Activated T-cell treated with anti-CD3 and anti-CD28 coated beads, Interleukin-2, amount 50 U/mL, for 72 hours (primary cell): ENCODE measurements around the gene TGM5. TPM values are rescaled to one million over a fixed set of nuclear protein-coding genes. Genes with fewer than 3 reads are reported as not detected.
"Not testable (repeated sequence)": the region's sequence is repeated elsewhere in the genome, so short reads cannot be mapped to it uniquely, and the experiment has no call there.

Source experiments
- ATAC-seq, 2 donors: fragments of 150-1000 bp; cut with Tn5 transposase; replicated peaks in 1 of 2; 2 replicates each; pipeline ENCODE4 v1.10.0; 2021; ENCODE audit warnings: moderate library complexity in 2 of 2, mild to moderate bottlenecking in 1 of 2
- DNase-seq, 2 donors: peaks; one replicate each; pipeline ENCODE4 v3.0.0; 2021 to 2022; ENCODE audit warnings: mixed read lengths in 1 of 2
- H3K27ac Mint-ChIP-seq: one replicate; pipeline ENCODE4 v1.8.0; 2022; ENCODE audit warnings: mild to moderate bottlenecking, moderate library complexity, mixed read lengths
- H3K27me3 Mint-ChIP-seq: one replicate; pipeline ENCODE4 v1.8.0; 2022; ENCODE audit warnings: low read depth, mixed read lengths
- H3K36me3 Mint-ChIP-seq, 2 donors: one replicate each; pipeline ENCODE4 v1.8.0; 2022; ENCODE audit warnings: mixed read lengths in 2 of 2, mild to moderate bottlenecking in 1 of 2; ENCODE audit not compliant: insufficient read depth in 2 of 2
- H3K4me1 Mint-ChIP-seq: one replicate; pipeline ENCODE4 v1.8.0; 2022; ENCODE audit warnings: low read depth, mixed read lengths
- H3K4me3 Mint-ChIP-seq, 2 donors: one replicate each; pipeline ENCODE4 v1.8.0; 2022; ENCODE audit warnings: mild to moderate bottlenecking in 2 of 2, mixed read lengths in 2 of 2, moderate library complexity in 2 of 2
- H3K9me3 Mint-ChIP-seq, 2 donors: one replicate each; pipeline ENCODE4 v1.8.0; 2022; ENCODE audit warnings: mixed read lengths in 2 of 2
- total RNA-seq, 2 donors: library from RNA; stranded (reverse); gene quantifications; one replicate each; pipeline ENCODE4 v1.2.3, GENCODE V29; 2022

The TGM5 gene
- total RNA-seq, 2 donors from 2014 or later = not detected

- H3K4me1 Mint-ChIP-seq = peaks cover 15% of the 10 kb centered on the region
- no peaks in the 10 kb centered on the region for H3K36me3 Mint-ChIP-seq
- H3K4me3 Mint-ChIP-seq = no peak overlapping the region
- no peak overlapping the region for H3K27ac Mint-ChIP-seq
- no peaks in the 10 kb centered on the region for H3K27me3 Mint-ChIP-seq
- no peaks in the 10 kb centered on the region for H3K9me3 Mint-ChIP-seq
- no peak for ATAC-seq
- no peak for DNase-seq
Observed at GRCh38 chr15:43235536-43235935, 31.2 kb downstream of the TGM5 start.

- H3K9me3 Mint-ChIP-seq = no peaks in the 10 kb centered on the region
- H3K27me3 Mint-ChIP-seq = peaks cover 4% of the 10 kb centered on the region
- H3K4me3 Mint-ChIP-seq = no peak overlapping the region
- H3K36me3 Mint-ChIP-seq = no peaks in the 10 kb centered on the region
- no peaks in the 10 kb centered on the region for H3K4me1 Mint-ChIP-seq
- H3K27ac Mint-ChIP-seq = no peak overlapping the region
- DNase-seq = no peak
- ATAC-seq = no peak
Observed at GRCh38 chr15:43232289-43232874, 34.3 kb downstream of the TGM5 start.

DNA sequence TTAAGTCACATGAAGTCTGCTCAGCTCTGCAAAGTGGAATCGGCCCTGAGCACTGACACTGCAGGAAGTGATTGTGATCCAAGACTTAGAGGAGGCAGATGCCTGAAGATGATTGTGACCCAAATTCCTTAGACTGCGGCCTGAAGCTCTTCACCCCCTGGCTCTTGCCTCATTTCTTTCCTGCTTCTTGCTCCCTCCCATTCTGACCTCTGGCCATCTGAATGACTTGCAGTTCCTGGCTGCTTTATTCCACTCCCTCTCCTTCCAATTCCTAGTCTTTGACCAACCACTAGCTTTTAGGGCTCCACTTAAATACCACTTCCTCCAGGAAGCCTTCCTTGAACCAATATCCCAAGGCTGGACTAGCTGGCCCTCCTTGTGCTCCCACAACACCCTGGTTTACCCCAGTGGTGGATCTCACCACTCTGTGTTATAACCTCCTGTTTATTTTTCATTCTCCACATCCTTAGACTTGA is 36.0 kb downstream of the TGM5 start:
- H3K9me3 Mint-ChIP-seq = no peaks in the 10 kb centered on the region
- no peak overlapping the region for H3K4me3 Mint-ChIP-seq
- peaks cover 4% of the 10 kb centered on the region for H3K27me3 Mint-ChIP-seq
- no peak for ATAC-seq
- H3K27ac Mint-ChIP-seq = peak overlapping the region; percentile 2
- DNase-seq = no peak
- H3K4me1 Mint-ChIP-seq = peaks cover 5% of the 10 kb centered on the region
- H3K36me3 Mint-ChIP-seq = no peaks in the 10 kb centered on the region

GRCh38 chr15:43229977-43230376 is 36.8 kb downstream of the TGM5 start:
- peaks cover 9% of the 10 kb centered on the region for H3K4me1 Mint-ChIP-seq
- ATAC-seq = no peak
- no peak for DNase-seq
- peaks cover 4% of the 10 kb centered on the region for H3K27me3 Mint-ChIP-seq
- no peaks in the 10 kb centered on the region for H3K36me3 Mint-ChIP-seq
- no peak overlapping the region for H3K4me3 Mint-ChIP-seq
- no peaks in the 10 kb centered on the region for H3K9me3 Mint-ChIP-seq
- H3K27ac Mint-ChIP-seq = no peak overlapping the region

DNA sequence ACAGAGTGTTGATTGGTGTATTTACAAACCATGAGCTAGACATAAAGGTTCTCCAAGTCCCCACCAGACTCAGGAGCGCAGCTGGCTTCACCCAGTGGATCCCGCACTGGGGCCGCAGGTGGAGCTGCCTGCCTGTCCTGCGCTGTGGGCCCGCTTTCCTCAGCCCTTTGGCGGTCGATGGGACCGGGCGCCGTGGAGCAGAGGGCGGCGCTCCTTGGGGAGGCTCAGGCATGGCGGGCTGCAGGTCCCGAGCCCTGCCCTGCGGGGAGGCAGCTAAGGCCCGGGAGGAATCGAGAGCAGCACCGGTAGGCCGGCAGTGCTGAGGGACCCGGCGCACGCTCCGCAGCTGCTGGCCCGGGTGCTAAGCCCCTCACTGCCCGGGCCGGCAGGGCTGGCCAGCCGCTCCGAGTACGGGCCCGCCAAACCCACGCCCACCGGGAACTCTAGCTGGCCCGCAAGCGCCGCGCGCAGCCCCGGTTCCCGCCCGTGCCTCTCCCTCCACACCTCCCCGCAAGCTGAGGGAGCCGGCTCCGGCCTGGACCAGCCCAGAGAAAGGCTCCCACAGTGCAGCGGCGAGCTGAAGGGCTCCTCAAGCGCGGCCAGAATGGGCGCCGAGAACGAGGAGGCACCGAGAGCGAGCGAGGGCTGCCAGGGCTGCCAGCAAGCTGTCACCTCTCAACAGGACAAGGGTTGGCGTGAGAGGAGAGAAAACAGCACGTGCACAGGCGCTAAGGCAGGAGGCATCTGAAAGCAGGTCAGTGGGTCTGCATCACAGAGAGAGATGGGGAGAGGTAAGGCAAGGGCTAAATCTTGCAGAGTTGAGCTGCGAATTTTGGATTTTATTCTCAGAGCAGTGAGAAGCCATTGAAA is 40.1 kb downstream of the TGM5 start:
- Mint-ChIP-seq H3K4me1 (peaks cover 9% of the 10 kb centered on the region), H3K9me3 (no peaks in the 10 kb centered on the region), H3K27ac (no peak overlapping the region), H3K4me3 (no peak overlapping the region), H3K27me3 (peaks cover 4% of the 10 kb centered on the region), H3K36me3 (no peaks in the 10 kb centered on the region)
- DNase-seq = no peak
- ATAC-seq = no peak

DNA sequence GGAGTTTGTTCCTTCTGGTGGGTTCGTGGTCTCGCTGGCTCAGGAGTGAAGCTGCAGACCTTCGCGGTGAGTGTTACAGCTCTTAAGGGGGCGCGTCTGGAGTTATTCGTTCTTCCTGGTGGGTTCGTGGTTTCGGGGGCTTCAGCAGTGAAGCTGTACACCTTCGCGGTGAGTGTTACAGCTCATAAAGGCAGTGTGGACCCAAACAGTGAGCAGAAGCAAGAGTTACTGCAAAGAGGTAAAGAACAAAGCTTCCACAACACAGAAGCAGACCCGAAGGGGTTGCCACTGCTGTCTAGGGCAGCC is 40.8 kb downstream of the TGM5 start:
- H3K27ac Mint-ChIP-seq, H3K27me3 Mint-ChIP-seq, H3K4me3 Mint-ChIP-seq, DNase-seq, H3K36me3 Mint-ChIP-seq, ATAC-seq, H3K9me3 Mint-ChIP-seq, H3K4me1 Mint-ChIP-seq: not testable (repeated sequence)

DNA sequence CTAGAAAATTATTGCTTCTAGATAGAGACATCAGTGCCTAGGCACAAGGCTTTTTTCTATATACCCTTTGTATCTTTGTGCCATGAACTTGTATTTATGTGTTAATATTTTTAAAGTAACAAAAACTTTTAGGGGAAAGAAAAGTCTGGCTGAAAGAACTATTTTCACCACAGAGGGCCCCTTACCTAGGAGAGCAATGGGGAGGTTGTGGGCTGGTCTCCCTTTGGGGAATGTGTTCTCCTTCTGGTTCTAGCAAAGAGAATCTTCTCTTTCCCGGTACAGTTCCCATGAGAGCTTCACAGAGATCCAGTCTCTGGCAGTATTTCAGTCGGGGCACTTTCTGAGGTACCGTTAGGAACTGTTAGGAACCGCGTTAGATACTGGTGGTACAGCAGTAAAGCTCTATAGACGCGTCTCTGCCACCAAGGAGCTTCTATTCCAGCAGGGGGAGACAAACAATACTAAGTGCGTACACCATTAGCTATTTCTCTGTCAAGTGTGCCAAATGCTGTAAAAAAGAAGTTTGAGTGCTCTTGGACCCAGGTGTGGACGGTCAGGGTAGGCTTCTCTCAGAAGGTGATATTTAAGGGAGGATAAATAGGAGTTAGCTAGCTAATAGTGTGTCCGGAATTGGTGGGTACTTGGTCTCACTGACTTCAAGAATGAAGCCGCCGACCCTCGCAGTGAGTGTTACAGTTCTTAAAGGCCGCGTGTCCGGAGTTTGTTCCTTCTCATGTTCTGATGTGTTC is 41.4 kb downstream of the TGM5 start:
- Mint-ChIP-seq H3K27me3 (peaks cover 6% of the 10 kb centered on the region), H3K9me3 (no peaks in the 10 kb centered on the region), H3K36me3 (no peaks in the 10 kb centered on the region), H3K4me1 (peaks cover 9% of the 10 kb centered on the region), H3K27ac (no peak overlapping the region), H3K4me3 (peak overlapping the region in 1 of 2 donors; percentile 36)
- peak; percentile 55 to 58 for DNase-seq
- peak; percentile 86 to 93 for ATAC-seq

DNA sequence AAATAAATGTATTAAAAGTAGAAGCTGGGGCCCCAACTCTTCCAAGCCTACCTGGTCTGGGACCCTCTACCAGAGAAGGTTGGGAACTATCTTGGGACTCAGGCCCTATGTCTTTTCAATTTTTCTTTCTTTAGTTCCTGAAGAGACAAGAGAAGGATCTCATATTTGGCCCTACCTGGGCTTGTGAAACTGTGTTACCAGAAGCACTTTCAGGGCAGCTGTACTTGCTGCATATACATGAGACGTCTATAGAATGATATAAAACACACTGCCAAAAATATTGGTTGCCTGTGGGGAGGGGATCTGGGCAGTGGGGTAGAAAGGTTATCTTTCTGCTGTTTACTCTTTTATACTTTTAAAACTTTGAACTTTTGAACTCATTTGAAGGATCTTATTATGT is 45.3 kb downstream of the TGM5 start:
- Mint-ChIP-seq H3K9me3 (peaks cover 0 to 3% of the 10 kb centered on the region in 2 donors), H3K27me3 (peaks cover 7% of the 10 kb centered on the region), H3K36me3 (no peaks in the 10 kb centered on the region), H3K4me1 (peaks cover 9% of the 10 kb centered on the region), H3K27ac (no peak overlapping the region), H3K4me3 (no peak overlapping the region)
- ATAC-seq = no peak
- no peak for DNase-seq

DNA sequence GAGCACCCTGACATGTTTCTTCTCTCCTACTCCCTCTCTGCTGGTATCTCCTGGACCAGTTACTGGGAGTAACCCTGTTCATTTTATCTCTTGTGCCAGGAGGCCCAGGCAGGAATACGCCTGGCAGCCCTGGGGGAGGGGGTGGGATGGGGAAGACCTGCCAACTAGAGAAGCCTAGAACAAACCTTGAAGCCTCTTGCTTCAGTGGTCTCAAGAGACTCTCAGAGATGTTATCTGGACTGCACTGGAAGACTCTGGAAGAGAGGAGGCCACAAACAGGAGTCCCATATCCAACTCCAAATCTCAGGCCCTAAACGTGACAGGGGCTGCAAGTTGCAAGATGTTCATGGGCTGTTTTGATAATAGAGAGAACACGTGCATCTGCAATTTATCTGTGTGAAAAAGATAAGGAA is 45.7 kb downstream of the TGM5 start, which contains the start of gene EPB42:
Gene EPB42 (minus strand): TSS at position 28 of the 413 bp plus-strand sequence. CDS start 193 bp downstream, outside the sequence.
- no peak within 1 kb of the TSS for H3K27ac Mint-ChIP-seq
- H3K4me3 Mint-ChIP-seq = no peak within 1 kb of the TSS
- peaks cover 0 to 3% of the 10 kb centered on the region in 2 donors for H3K9me3 Mint-ChIP-seq
- H3K27me3 Mint-ChIP-seq = peaks cover 7% of the 10 kb centered on the region
- no peak for ATAC-seq
- no peaks in the 10 kb centered on the region for H3K36me3 Mint-ChIP-seq
- peaks cover 7% of the 10 kb centered on the region for H3K4me1 Mint-ChIP-seq
- no peak for DNase-seq

- Mint-ChIP-seq H3K9me3 (peaks cover 0 to 3% of the 10 kb centered on the region in 2 donors), H3K27ac (no peak overlapping the region), H3K4me3 (no peak overlapping the region), H3K4me1 (no peaks in the 10 kb centered on the region), H3K27me3 (peaks cover 7% of the 10 kb centered on the region), H3K36me3 (no peaks in the 10 kb centered on the region)
- no peak for ATAC-seq
- DNase-seq = no peak
Observed at GRCh38 chr15:43219929-43220928, 46.5 kb downstream of the TGM5 start.

DNA sequence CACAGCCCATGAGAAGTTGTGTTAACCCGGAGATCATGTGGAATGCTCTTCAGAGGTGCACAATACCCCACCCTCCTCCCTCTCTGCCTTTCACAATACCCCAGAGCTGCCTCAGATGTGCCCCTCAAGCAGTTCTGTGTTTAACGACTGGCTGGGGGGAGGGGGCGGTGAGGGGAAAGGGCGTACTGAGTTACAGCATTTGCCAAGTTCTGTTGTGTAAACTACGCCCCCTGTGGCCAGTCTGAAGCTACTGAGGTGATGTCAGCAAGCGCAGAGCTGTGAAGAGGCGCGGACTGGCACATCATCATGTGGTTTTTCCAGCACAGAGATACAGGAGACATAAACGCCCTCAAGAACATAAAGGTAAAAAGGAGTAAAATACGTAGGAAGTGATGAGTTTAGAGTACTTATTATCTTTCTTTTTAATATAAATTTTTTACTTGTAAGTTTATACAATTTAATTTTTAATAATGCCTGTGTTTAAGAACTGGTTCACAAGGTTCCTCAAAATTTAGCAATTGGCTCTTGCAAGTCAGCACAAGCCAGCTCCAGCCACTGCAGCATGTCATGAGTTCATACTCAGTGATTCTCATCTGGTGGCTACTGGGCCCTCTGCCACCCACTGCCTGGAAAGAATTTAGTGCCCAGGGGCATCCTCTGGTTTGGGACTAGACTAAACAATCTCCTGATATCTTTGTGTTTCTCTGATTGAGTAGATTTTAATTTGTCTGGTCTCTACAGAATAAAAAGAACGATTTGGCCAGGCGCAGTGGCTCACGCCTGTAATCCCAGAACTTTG is 47.6 kb downstream of the TGM5 start:
- ATAC-seq = no peak
- peak; percentile 4 to 11 for DNase-seq
- Mint-ChIP-seq H3K27ac (no peak overlapping the region), H3K36me3 (no peaks in the 10 kb centered on the region), H3K4me1 (no peaks in the 10 kb centered on the region), H3K9me3 (peaks cover 0 to 3% of the 10 kb centered on the region in 2 donors), H3K27me3 (peaks cover 7% of the 10 kb centered on the region), H3K4me3 (no peak overlapping the region)

DNA sequence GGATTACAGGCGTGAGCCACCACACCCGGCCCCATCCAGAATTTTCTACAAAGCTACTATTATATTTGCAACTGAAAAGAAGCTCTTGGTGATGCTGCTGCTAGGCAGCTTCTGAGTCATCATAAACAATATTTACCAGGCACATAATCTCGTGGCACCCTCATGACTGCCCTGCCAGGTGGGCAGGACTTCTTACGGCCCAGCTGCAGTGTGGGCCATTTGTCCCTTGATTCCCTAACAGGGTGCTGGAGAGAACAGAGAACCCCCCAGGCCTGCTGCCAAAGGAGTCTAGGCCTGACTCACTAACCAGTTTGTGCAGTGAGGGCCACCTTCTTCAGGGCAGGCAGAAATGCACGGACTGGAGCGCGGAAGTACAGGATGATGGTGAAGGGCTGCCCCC is 50.8 kb downstream of the TGM5 start:
- H3K9me3 Mint-ChIP-seq = peaks cover 0 to 3% of the 10 kb centered on the region in 2 donors
- H3K27ac Mint-ChIP-seq = no peak overlapping the region
- no peaks in the 10 kb centered on the region for H3K36me3 Mint-ChIP-seq
- no peaks in the 10 kb centered on the region for H3K4me1 Mint-ChIP-seq
- ATAC-seq (no peak), DNase-seq (no peak)
- no peak overlapping the region for H3K4me3 Mint-ChIP-seq
- H3K27me3 Mint-ChIP-seq = peaks cover 7% of the 10 kb centered on the region
